A549 treated with Mapracorat at 1 μM for 4 hours (cell line): Measurements from ENCODE around the gene MACC1. TPM values are rescaled to one million over a fixed set of nuclear protein-coding genes. Genes with fewer than 3 reads are reported as not detected.

ENCODE experiments used
- total RNA-seq: library from RNA; stranded (reverse); fragments of 200-300 nt; extraction: Qiagen RNA extraction; gene quantifications from 5 replicates; pipeline ENCODE4 v1.2.3, GENCODE V29; 2022

MACC1 gene
- total RNA-seq: not detected in 5 replicates

GRCh38 chr7:20217193-20217948 is at the start of gene MACC1:
Gene MACC1, minus strand, starts transcription at chr7:20217384. Its CDS starts 55,522 bp downstream, at chr7:20161862.

Other genes starting within 250 kb of the MACC1 start
- 0.60 to 1.8 TPM (median 1.3 TPM) in 5 replicates for gene ITGB8, start 113.5 kb upstream of the MACC1 start, total RNA-seq